VCaP (cell line): ENCODE data around the gene PNMA6E.

Experiments used
- H3K27ac ChIP-seq: fragments of 450-650 bp; 2 replicates; pipeline ENCODE4 v1.5.1; 2017
- TF ChIP-seq, protein P1 (sequence below): fragments of 450-650 bp; conservative IDR thresholded peaks from 2 replicates; pipeline ENCODE4 v1.5.1; 2017; ENCODE audit warnings: mild to moderate bottlenecking, moderate library complexity

The PNMA6E gene

DNA sequence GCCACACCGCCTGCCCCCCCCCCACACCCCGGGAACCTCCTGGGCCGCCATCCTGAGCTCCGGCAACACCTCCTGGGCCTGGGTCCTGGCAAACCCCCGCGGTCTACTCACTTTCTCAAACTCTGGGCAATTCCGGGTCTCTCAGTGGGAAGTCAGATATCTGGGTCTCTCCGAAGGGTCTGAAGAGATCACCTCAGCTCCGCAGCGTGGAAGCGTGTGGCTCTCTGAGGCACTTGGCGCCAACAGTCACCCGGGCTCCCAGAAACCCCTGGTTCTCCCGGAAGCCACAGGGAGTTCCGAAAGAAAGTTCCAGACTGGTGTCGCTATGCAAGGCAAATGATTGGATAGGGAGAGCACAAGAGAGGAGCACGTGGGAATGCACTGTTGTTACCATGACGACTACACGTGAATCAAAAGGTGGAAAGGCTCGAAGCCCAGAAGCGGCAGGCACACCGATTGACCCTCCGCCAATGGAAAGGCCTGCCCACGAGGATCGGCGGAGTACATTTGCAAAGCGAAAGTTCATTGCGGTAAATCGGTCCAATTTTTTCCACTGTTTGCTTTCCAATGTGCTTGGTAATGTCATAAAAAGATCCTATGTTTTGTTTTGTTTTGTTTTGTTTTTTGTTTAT lies at the start of gene PNMA6E:
PNMA6E (minus strand) TSS at position 218 of the 632 bp plus-strand sequence. CDS start 2,501 bp downstream, outside the sequence.
- TF ChIP-seq, protein P1, sequence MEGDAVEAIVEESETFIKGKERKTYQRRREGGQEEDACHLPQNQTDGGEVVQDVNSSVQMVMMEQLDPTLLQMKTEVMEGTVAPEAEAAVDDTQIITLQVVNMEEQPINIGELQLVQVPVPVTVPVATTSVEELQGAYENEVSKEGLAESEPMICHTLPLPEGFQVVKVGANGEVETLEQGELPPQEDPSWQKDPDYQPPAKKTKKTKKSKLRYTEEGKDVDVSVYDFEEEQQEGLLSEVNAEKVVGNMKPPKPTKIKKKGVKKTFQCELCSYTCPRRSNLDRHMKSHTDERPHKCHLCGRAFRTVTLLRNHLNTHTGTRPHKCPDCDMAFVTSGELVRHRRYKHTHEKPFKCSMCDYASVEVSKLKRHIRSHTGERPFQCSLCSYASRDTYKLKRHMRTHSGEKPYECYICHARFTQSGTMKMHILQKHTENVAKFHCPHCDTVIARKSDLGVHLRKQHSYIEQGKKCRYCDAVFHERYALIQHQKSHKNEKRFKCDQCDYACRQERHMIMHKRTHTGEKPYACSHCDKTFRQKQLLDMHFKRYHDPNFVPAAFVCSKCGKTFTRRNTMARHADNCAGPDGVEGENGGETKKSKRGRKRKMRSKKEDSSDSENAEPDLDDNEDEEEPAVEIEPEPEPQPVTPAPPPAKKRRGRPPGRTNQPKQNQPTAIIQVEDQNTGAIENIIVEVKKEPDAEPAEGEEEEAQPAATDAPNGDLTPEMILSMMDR = no peak
- H3K27ac ChIP-seq = no peak within 1 kb of the TSS

DNA sequence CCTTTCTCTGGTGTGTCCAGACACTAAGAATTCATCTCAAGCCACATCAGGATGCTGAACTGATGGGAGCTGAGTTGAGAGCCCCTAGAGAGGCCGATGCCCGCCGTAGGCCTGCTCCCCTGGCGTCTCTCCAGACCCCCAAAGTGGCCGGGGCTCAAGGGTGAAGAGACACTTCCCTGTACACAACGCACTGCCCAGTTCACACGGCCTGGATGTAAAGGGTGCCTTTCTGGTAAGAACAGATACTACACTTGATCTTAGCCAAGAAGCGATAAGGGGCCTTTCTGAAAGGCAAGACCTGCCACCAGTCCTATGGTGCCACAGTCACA lies 49.8 kb upstream of the PNMA6E start:
- TF ChIP-seq, protein P1 = no peak
- no peak overlapping the region for H3K27ac ChIP-seq

DNA sequence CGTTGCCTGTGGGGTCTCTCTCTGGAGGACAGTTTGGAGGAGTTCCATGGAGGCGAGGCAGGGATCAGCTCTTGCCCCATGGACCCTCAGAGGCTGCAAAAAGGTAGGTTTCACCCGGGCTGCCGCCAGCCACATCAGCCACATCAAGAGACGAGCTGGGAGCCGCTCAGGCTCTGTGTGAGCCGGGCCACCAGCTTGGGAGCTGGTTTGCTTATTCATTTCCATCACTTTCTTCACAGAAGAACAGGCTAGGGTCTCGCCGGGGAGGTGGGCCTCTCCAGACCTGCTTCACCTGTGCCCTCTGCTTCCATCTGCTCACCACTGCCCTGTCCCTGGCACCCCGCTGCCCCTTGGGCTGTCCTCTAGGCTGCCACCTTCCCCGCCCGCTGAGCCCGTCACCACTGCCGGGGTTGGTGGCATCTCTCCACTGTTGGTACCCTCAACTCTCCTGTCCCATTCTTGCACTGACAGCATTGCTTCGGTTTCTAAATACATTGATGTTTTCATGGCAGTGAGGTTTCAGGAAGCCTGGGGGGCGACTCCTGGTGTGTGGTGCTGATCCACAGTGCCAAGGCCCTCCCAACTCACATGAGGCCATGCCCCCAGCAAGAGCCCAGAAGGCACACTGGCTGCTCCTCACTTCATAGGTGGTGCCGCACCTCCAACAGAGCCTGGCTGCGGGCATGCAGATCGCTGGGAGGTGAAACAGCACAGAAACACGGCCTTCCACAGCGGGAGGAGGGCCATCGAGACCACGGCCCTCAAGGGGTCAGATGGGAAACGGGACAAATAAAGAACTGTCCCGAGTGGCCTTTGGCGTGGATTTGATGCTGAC lies 49.2 kb upstream of the PNMA6E start:
- no peak overlapping the region for H3K27ac ChIP-seq
- TF ChIP-seq, protein P1 = no peak

DNA sequence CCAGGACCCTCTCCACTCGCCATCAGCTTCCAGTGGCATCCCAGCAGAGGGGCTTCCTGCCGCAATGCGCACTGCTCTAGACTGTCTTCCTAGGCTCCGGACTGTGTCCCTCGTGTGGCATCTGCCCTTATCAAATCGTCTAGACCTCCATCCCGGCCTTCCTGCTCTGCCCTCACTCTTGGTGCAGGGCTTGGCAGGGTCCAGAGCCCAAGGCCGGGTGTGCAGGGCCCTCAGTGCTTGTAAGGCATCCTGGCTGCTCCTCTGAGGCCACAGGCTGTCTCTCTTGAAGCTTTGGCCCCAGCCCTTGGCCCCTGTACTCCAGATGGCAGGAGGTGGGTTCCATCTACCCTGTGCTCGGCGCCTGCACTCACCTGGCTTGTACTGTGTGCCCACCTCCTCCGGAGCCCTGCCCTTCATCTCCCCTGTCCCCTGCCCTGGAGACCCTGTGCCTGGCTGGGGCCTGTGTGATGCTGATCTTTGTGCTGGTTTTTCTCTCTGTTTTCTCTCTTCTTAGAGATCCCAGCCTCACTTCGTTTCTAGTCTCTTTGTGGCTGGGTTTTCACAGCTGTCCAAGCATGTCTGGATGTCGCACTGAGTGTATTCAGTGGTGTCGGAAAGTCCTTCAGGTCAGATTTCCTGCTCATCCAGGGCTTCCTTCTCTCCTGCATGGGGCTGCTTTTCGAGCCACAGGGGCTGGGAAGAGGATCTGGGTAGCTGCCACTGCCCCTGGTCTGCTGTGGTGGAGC lies 48.4 kb upstream of the PNMA6E start:
- TF ChIP-seq, protein P1 = no peak
- no peak overlapping the region for H3K27ac ChIP-seq

DNA sequence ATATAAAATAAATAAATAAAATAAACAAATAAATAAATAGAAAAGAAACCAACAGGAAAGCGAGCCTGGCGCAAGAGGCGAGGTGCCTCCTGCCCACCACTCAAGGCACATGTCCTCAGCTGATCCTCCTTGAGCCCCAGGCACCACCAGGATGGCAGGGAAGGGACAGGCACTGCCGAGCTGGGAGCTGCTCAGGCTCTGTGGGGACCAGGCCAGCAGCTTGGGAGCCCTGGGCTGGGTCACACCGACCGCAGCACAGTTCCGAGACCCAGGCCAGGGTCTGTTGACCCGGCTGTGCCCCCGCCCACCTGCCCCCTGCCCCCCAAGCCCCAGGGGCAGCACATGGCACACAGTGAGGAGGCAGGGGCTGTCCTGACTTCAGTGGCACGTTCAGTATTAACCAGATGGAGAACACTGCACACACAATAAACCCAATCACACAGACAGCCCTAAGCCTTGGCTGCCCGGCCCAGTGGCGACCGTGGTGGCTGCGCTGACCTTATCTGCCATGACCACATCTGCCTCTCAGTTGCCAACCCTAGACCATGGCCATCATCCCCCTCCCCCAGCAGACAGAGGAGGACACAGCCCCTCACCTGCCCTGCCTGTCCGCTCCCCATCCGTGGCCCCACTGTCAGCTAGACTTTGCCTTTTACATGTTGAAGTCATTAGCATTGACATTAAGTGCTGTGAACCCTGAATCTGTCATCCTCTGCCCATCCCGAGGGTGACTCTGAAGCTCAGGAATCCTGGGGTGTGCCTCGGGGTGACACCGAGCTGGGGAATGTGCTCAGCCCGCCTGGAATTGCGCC lies 47.6 kb upstream of the PNMA6E start:
- TF ChIP-seq, protein P1 = no peak
- no peak overlapping the region for H3K27ac ChIP-seq

DNA sequence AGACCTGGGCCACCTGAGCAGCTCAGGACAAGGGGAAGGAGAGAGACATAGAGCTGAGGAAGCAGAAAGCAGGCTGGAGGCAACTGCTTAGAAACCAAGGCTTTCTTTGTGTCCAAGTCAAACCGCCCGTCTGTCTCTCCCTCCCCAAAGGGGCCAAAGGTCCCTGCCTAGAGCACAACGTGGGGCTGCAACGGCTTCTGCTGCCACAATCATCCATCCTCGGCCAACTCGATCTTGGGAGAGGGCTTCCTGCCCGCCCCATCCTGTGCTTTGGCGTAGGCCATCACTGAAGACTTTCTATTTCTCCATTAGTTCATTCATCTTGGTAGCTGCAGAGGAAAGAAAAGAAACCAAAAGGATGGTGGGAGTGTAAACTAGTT lies 46.4 kb upstream of the PNMA6E start:
- no peak overlapping the region for H3K27ac ChIP-seq
- TF ChIP-seq, protein P1 = no peak
